HG03066 (cell line): Measurements from ENCODE around the gene KASH5.
A peak's percentile ranks its signal among the peaks of the same experiment; 100 is the strongest.
"Not testable (repeated sequence)": the region's sequence is repeated elsewhere in the genome, so short reads cannot be mapped to it uniquely, and the experiment has no call there.

Source experiments
- ATAC-seq: cut with Tn5 transposase; IDR thresholded peaks from one replicate; pipeline ENCODE4 v1.9.1; 2021; ENCODE audit warnings: low read depth; ENCODE audit not compliant: unreplicated experiment

The KASH5 gene

GRCh38 chr19:49453013-49453756 lies 65.1 kb downstream of the KASH5 start, which contains the start of gene ALDH16A1:
ALDH16A1 (plus strand) TSS chr19:49453225; CDS start chr19:49453332, 107 bp downstream.
- ATAC-seq = peak; percentile 82

GRCh38 chr19:49453757-49454240 lies 65.8 kb downstream of the KASH5 start:
- ATAC-seq = no peak

DNA sequence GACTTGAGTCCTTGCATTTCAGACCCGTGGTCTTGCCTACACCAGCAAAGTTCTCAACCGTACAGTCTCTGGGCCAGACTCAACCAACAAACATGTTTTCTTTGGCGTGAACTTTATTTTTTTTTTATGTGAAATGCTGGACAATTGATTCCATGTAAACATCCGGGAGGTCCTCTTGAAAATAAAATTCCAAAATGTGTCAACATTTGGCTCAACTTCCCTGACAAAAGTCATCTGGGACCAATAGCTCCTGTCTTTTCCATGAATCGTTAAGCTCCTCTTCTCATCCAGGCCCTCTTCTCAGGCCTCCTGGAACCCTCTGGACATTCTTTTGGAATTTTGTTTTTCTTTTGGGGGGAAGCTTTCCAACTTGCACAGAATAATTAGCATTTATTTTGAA lies 67.7 kb downstream of the KASH5 start:
- no peak for ATAC-seq

GRCh38 chr19:49456326-49456725 lies 68.3 kb downstream of the KASH5 start:
- ATAC-seq = no peak

DNA sequence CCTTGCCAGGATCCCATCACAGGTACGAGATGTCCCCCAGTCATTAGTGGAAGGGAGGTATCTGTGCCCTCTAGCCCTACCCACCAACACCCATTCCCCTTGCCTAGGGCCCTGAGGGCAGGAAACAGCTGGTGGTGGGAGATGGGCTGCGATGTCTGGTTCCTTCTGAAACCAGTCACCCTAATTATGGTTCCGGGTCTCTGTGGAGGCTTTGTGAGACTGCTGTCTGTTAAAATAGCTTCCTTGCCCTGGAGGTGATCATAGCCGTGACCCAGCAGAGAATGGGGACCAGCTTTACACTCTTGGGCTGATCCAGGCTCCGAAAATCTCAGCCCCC lies 70.5 kb downstream of the KASH5 start:
- ATAC-seq = no peak

DNA sequence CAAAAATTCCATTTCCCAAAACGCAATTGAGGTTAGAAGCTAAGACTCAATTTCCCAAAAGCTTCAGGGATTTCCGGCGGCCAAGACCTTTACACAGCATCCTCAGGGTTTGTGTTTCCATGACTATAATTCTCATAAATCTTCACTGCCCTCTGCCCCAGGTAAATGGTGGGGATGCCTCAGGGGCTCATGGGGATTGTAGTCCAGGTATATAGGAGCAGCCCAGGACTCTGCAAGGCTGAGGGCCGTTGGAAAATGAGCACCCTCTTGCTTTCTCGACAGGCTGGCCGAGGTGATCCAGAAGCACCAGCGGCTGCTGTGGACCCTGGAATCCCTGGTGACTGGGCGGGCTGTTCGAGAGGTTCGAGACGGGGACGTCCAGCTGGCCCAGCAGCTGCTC lies 71.3 kb downstream of the KASH5 start:
- ATAC-seq = no peak

- ATAC-seq = not testable (repeated sequence)
These were observed 73.1 kb downstream of the KASH5 start for GRCh38 chr19:49461130-49461529.

DNA sequence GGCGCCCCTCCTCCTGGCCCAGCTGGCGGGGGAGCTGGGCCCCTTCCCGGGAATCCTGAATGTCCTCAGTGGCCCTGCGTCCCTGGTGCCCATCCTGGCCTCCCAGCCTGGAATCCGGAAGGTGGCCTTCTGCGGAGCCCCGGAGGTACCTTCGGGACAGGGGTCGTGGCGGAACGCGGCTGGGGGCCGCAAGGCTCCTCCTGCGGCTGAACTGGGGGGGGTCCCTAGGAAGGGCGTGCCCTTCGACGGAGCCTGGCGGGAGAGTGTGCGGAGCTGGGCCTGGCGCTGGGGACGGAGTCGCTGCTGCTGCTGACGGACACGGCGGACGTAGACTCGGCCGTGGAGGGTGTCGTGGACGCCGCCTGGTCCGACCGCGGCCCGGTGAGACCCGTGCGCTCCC lies 73.6 kb downstream of the KASH5 start:
- ATAC-seq = no peak

DNA sequence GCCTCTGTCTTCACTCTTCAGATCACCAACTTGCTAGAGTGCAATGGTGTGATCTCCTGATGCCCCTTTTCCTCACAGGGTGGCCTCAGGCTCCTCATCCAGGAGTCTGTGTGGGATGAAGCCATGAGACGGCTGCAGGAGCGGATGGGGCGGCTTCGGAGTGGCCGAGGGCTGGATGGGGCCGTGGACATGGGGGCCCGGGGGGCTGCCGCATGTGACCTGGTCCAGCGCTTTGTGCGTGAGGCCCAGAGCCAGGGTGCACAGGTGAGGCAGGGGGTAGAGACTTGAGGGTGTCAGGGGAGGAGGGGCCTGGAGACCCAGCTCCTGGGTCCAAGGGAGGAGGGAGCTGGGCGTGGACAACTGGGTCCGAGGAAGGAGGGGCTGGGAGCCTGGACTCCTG lies 74.4 kb downstream of the KASH5 start:
- no peak for ATAC-seq

DNA sequence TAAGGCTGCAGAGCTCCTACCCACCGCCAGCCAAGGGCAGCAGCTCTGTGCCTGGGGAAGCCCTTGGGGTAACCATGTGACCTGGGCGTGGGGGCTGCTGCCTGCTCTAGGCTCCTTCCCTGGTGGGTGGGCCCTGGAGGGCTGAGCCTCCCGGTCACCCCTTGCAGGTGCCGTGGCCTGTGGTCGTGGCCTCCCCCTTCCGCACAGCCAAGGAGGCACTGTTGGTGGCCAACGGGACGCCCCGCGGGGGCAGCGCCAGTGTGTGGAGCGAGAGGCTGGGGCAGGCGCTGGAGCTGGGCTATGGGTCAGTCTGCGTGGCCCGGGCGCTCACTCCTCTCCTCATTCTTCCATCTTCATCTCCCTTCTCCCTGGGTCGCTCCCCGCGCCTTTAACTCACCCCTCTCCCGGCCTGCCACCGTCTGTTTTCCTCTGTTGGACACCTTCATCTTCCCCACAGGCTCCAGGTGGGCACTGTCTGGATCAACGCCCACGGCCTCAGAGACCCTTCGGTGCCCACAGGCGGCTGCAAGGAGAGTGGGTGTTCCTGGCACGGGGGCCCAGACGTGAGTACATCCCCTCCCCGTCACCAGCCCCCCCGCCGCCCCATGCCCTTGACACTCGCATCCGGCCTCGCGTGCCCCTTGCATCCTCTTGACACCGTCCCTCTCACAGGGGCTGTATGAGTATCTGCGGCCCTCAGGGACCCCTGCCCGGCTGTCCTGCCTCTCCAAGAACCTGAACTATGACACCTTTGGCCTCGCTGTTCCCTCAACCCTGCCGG lies 76.1 kb downstream of the KASH5 start:
- no peak for ATAC-seq

- ATAC-seq = no peak
These were observed 77.3 kb downstream of the KASH5 start for GRCh38 chr19:49465371-49465770.
